Measurements from ENCODE around the gene AHNAK2.

The AHNAK2 gene

DNA sequence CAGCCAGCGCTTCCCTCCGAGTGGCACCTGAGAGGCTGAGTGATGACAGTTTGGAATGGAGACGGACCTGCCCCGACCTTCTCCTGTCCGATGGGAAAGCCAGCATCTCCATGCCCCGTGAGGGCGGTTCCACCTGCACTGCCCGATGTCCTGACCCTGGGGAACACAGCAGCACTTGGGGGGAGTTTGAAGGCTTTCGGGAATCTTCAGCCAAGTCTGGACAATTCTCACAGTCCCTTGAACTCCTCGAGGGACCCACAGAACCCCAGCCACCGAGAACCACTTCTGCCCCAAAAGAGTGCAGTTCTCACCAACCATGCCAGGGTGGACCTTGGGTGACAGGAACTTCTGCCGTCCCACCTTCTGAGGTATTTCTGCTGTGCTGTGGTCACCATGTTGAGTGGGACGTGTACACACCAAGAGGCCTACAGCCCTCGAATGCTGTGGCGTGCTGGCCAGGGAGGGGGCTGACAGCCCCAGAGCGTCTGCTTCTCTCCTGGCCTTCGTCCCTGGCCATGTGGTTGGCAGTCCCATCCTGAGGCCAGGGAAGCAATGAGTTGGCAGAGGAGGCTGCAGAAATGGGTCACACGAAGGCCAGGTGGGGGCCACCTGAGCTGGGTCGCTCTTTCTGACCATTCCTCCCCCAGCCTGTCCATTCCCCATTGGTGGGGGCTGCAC is 8.5 kb upstream of the AHNAK2 start:
- no peak for DNase-seq (ENCODE audit: low read depth in 2 of 2)

DNA sequence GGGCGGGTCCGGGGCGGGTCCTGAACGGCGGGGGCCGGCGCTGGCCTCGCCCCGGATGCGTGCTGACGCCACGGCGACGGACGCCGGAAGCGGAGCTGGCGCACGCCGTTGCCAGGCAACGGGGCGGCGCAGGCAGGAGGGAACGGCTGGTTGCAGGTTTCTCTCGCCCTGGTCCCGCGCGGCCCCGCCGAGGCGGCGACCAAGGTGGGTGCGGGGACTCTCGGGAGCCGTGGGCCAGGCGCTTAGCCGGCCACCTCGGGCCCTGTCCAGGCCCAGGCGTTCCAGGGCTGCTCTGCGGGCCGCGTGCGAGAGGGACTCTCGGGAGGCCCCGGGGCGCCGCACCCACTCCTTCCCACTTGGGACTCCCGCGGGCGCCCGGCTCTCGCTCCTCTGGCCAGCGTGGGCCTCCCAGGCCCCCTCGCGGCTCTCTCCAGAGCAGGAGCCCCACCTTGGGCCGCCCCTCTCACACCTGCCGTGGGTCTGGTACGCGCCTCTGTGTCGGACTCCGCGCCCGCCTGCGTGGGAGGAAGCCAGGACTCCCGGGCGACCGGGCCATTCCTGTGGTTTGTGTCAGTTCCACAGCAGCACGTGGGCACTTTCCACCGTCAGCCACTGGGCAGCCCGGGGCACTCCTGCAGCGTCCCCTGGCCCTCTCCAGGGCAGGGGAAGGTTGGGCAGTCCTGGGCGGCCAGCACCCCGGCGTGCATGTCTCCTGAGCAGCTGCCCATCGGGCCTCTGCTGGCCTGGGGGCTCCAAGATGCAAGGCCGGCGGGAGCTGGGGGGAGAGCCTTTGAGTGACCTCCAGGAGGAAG is 7.7 kb upstream of the AHNAK2 start, which contains the start of gene CLBA1:
TSS of gene CLBA1 (plus strand) at position 114 of the 812 bp plus-strand sequence. CDS start at position 758, 644 bp downstream.
- peak; percentile 80 to 82 for DNase-seq (ENCODE audit: low read depth in 2 of 2)

DNA sequence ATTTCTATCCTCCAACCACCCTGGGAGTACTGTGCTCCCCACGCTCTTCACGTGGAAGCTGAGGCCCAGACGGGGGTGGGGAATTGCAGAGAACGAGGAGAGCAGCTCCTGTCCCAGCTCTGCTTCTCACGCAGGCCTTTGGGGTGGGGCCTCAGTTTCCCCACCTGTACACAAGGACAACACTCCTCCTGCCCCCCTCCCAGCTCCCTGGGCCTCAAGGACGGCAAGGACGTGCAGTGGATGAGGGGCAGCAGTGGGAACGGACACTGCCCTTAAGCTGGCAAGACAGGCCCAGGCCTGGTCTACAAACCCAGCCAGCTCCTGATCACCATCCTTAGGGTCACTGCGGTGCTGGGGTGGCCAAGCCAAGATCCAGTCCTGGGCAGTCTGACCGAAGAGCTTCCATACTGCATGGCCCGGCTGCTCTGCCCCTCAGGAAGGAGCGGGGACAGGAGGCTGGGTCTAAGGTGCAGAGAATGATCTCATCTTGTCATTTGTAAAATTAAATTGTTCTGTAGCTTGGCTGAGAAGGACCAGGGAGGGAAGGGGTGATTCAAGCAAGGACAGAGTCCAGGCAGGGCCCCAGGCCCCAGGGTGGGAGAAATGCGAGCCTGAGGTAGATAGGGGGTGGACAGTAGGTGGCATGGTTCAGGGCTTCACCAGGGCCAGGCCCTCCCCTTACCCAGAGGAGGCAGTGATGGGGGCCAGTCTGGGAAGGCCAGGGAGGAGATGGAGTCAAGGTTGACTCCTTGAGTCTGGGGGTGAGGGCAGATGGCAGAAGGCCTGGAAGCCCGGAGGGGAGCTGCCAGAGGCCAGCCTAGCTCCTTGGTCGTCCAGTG is 6.1 kb upstream of the AHNAK2 start:
- no peak for DNase-seq (ENCODE audit: low read depth in 2 of 2)

DNA sequence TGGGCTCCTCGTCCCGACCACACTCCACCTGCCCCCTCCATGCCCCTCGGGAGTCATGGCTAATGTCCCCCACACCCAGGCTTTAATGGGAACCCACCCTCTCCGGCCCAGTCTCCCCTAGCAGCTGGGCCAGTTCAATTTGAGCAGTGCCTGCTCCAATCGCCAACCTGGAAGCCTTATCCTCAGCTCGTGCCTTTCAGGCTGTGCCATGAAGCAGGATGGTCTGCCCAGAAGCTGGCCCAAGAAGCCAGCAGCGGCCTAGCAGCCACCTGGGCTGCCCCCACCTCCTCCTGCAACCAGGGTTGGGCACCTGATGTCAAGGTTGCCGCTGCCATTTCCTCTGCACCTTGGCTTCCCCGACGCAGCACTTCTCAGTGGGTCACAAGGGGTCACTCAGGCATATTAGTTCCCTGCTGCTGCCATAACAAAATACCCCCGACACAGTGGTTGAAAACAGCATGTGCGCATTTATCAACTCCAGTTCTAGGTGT is 5.1 kb upstream of the AHNAK2 start:
- no peak for DNase-seq (ENCODE audit: low read depth in 2 of 2)

DNA sequence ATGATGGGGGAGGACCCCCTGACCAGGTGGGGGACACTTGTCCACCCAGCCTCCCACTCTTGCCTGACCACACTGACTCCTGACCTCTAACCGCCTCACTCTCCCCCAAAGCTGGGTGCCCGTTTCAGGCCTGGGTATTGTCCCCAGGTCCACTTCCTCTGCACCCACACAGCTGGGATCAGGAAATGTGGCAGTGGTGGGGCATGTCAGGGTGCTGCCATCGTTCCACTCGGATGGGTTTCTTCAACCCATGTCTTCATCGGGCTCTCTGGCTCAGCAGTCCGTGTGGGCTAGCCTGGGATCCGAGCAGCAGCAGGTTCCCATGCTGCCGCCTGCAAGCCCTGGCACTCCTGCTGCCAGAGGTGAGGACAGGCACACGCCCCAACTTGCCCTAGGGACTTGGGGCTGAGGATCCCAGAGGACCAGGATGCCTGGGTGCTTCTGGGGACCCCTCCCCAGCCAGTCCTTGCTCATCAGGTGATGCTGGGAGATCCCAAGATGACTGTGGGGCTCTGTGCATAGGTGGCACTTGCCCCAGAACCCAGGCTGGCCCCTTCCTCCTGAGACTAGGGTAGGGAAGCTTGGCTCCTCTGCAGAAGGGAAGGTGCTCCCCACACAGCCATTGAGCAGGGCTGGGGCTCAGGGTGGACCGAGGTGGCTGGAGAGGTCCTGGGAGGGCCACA is 4.5 kb upstream of the AHNAK2 start:
- DNase-seq (ENCODE audit: low read depth in 2 of 2) = no peak

DNA sequence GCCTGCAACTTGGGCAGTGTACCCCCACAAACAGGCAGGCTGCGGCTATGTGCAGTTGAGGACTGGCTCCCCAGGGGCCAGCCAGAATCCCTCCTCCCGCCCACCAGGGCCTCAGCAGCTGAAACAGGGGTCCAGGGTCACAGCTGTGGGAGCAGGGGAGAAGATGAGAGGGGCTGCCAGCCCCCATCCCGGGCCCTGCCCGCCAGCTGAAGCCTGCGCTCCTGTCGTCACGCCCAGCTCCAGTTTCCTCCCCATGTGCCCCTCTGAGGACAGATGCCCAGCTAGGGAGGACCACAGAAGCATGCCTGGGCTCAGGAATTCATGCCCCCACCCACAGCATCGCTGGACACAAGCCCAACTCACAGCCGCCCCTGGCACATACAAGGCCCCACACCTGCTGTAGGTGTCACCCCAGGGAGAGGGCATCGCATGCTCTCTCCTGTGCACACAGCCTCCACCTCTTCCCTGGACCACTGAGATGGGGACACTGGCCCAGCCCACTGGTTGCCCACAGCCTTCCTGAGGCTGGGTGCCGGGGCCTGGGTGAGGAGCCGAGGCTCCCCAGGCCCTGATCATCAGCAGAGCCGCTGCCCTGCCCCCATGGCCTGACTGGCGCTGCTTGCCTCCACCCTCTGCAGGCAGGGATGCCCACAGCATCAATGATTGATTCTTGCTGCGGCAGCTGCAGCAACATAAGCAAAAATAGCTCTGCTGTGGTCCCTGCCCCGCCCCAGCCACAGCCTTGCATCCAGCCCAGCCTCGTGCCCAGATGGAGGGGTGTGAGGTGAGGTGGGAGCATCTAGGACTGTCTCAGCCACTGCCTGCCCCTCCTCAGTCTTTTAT is 3.7 kb upstream of the AHNAK2 start:
- no peak for DNase-seq (ENCODE audit: low read depth in 2 of 2)

DNA sequence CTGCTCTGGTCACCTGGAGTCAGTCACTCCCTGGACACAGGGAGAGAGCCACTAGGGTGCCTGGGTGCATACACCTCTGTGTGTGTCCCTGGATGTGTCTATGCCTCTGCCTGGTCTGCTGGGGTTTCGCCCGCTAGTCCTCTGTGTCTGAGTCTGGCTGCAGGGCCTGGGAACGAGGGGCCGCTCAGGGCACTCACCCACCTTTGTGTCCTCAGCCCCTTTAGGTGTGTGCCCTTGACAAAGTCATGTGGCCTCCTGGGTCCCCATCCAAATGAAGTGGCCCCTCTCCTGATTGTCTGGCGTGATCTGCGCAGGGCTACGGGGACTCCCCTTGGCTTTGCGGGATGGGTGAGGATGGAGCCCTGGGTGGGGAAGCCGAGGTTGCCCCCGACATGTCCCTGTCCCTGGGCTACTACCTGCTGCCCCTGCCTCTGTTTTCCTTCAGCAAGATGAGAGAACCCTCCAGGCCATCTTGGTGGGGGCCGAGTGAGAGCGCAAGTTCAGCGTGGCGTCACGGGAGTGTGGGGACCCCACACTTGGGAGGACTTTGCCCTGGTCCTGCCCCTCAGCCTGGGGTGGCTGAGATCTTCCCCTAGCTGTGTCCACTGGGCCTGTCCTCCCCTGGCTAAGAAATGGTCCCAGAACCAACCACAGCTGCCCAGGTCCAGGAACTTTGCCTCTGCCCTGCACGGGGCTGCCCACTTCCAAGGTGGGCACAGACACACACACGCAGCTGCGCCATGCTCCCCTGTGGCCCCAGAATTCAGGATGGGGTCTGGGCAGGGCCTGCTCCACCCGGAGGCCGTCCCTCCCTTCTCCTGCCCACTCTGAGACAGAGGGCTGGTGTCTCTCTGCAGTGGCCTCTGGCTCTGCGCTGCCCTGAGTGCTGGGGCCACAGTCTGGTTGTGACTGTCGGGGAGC is 2.7 kb upstream of the AHNAK2 start:
- DNase-seq (ENCODE audit: low read depth in 2 of 2) = no peak

DNA sequence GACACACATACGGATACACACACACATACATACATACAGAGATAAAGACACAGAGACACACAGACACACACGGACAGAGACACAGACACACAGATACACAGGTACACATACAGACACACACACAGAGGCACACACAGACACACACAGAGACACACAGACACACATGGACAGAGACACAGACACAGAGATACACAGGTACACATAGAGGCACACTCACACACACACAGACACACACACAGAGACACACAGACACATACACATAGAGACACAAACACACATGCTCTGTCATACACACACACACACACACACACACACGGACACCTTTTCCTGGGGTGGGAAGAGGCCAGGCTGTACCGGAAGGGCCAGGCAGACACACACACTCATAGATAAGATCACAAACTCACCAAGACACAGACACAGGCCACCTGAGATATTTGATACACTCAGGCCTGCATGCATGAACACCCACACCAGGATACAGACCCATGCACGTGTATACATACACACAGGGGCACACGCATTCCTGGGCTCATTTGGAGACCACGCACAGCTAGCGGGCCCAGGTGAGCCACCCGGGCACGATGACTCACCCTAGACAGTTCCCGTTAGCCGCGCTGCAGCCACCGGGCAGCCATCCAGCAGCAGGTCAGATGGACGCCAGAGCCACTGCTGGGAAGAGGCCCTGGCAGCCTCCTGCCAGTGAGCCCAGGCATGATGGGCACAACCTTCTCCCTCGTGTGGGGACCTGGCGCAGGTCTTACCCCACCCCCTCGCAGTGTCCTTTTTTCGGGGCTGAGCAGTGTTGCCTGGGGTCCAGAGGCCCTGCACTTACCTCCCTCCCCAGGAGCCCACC is 1.8 kb upstream of the AHNAK2 start:
- DNase-seq (ENCODE audit: low read depth in 2 of 2) = no peak

DNA sequence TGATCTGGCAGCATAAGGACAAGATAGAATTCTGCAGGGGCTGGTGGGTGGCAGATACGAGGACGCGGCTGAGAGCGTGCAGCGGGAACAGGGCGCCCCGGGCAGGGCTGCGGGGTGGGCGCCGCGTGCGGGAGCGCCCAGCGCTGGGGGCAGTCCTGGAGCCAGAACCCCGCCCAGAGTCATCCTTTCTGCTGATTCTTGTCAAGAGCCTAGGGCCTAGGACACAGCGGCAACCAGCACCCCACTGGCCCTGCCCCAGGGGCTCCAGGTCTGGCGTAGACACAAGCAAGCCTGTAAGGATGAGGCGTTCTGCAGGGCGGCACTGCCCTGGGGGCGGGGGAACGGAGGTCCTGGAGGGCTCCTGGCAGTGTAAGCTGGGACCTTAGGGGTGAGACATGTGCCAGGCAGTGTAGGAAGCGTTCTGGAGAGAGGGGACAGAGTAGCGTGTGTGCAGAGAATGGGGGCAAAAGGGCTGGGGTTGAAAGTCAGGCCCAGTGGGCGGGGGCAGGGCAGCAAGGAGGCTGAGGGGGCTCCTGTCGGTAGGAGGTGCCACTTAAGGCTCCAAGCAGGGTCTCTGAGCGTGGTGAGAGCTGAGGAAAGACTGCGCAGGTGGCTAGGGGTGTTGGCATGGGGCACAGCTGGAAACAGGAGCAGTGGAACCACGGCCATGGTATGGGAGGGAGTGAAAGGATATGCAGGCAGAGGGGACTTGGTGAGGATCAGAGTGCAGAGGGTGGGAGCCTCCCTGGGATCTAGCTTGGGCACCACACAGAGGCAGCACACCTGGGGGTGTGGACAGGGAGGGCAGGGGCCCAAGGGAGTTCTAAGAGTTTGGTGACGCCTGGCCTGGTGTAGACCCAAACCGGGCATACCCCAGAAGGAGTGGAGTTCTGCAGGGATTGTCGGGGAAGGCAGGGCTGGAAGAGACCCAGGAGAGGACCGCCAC is 845 bp upstream of the AHNAK2 start:
- no peak for DNase-seq (ENCODE audit: low read depth in 2 of 2)

DNA sequence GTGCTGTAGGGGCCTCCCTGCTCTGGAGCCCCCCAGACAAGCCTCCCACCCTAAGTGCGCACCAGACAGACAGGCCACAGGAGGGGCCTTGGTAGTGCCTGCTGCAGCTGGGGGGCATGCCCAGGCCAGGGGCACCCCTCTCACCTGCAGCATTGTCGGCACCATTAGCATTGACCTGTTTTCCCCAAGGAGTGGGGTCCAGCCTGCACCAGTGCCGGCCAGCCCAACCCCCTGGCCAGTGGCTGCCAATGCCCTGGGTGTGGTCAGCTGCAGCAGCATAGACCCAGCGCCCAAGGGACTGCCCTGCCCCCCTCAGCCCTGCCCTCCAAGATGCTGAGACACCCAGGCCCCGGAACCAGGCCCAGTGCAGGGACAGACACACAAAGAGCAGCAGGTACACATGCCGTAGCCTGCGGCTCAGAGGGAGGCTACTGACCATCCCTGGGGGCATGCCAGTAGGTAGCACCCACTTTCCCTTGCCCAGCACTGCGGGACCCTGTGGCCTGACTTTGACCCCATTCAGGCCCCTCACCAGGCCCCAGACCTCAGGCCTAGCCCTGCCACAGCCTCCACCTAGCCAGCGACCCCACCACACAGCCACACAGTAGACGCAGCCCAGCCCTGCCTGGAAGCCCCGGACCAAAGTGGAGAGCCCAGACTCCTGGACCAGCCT is 1.0 kb downstream of the AHNAK2 start:
- DNase-seq (ENCODE audit: low read depth in 2 of 2) = no peak

DNA sequence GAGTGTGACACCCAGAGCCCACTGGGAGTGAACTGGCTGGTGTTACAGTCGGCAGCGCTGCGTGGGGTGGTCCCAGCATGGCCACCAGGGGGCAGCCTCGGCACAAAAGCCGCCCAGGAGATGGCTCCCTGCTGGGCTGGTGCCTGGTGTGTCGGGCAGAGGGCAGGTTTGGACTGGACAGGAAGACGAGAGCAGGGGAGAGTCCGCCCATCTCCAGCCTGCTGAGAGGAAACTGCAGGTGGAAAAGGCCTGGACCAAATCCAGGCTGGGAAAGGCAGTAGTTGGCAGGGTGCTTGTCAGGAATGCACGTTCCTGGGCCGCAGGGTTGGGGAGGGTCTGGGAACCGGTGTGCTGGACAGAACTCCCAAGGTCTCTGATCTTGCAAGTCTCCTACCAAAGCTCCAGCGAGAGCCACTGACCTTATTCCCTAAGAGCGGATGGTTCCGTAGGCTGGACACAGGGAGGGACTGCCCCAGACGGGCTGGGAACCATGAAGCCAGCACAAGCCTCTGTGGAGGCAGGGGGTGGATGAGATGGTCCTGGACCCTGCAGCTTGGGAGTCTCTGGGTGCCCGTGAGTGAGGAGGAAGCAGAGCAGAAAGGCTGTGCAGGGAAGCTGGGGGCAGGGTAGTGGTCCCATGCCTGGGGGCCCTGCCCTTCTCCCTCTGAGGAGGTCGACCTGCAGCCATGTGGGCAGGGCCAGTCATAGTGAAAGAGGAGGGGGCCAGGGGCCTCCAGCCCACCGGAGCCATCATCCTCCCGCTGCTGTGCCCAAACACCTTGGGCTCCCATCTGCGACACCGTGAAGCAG is 1.8 kb downstream of the AHNAK2 start:
- DNase-seq (ENCODE audit: low read depth in 2 of 2) = peak; percentile 77 to 94

DNA sequence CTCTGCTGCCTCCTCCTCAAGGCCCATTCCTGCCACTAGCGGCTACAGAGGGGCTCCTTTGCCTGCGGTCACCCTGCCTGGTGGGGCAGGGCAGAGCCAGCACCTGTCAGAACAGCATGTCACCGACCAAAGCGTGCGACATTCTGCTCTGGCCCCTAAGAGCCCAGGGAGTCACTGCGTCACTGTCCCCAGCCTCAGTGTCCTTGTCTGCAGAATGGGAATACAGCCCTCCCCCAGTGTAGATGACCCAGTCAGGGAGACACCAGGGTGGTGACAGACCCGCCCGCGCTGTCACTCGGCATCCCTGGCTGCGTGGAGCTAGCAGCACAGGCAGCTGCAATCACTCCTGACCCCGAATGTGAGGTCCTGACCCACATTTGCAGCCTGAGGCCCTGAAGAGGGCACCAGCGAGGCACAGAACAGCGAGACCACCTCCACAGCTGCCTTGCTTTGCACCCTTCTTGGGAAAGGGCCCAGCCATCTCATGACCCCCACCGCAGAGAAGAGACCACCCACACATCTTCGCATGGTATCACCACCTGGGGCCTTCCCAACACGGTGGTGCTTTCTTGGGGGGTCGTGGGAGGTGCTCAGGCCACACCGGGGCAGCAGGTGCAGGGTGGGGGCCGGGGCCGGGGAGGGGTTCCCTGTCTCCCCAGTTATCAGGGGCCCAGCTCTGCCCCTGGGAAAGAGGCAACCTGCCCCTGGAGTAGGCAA is 2.5 kb downstream of the AHNAK2 start:
- DNase-seq (ENCODE audit: low read depth in 2 of 2) = no peak

DNA sequence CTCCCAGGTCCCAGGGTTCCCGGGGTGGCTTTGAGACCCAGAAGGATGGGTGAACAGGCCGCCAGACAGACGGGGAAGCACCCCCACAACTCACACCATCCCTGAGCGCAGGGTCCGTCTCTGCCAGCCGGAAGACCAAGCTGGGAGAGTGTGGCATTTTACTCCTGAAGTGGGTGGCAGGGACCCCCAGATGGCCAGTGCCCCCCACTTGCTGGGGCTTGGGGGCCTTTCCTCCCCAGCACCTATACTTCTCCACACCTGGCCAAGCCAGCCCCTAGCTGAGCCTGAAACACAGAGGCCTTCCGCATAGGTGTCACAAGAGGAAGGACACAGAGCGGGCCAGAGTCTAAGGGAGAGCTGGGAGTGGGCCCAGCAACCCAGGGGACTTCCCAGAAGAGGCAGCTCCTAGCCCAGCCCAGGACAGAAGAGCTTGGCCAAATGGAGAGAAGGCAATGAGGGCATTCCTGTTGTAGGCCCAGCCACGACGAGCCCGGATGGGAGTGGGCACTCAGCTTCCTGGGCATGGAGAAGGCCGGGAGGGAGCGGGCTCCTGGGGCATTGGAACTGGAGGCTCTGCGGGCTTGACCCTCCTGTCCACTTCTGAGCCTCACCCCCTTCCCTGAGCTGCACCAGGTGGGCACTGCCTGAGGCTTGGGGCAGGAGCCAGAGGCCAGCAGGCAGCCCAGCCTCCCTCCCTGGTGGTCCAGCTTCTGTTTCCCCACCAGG is 3.3 kb downstream of the AHNAK2 start:
- no peak for DNase-seq (ENCODE audit: low read depth in 2 of 2)

DNA sequence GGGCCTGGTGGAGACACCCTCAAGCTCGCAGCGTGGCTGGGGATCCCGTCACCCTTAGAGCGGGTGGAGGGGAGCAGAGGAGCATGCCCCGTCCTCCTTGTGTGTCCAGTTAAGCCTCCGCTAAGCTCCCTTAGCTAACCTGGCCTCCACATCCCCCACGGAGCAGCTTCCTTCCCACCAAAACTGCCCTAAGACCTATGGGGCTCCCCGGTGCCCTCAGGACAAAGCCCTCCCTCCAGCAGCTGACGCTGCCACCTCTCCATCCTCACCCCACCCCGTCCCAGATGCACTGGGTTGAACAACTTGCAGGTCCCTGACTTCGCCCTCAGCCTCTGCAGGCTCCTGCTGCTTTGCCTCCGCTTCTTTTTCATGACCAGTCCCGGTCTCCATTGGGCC is 4.0 kb downstream of the AHNAK2 start:
- no peak for DNase-seq (ENCODE audit: low read depth in 2 of 2)

Measured in stimulated activated CD4-positive, alpha-beta T cell treated with anti-CD3 and anti-CD28 coated beads, Interleukin-4, amount 100 ng/mL, for 48 hours (primary cell).